Gastrocnemius medialis (tissue), 4 donors: ENCODE measurements around the gene KDM5B.

Experiments used
- POLR2A ChIP-seq, 2 donors: fragments of 450-650 bp; IDR thresholded peaks; one replicate each; pipeline ENCODE4 v1.6.1; 2017; ENCODE audit warnings: antibody characterized with exemption in 2 of 2, mild to moderate bottlenecking in 2 of 2, moderate library complexity in 2 of 2
- TF ChIP-seq, protein P1 (sequence below), 5 experiments: fragments of 450-650 bp in 3 of 5; fragments of 200-600 bp in 2 of 5; sonication (generic) in 2 of 5; IDR thresholded peaks in 4 of 5; conservative IDR thresholded peaks in 1 of 5; 1 replicate in 4 of 5; 2 replicates in 1 of 5; pipeline ENCODE4 v1.5.1; 2016 to 2019; ENCODE audit warnings: antibody characterized with exemption in 5 of 5, mild to moderate bottlenecking in 3 of 5, moderate library complexity in 3 of 5

DNA sequence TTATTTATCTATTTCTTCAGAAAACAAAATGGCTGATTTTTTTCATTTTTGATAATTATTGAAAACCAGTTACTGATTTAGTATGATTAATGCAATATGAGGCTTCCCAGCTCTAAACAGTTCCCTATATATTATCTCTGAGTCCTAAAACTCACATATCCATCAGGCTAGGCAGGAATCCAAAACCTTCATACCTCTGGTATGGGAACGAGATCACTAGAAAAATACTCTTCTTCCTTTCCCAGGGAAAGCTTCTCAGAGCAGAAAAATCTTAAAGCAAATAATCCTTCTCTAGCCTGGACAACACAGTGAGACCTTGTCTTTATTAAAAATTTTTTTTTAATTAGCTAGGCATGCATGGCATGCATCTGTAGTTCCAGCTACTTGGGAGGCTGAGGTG, 42.5 kb downstream of the KDM5B start:
- TF ChIP-seq, protein P1, sequence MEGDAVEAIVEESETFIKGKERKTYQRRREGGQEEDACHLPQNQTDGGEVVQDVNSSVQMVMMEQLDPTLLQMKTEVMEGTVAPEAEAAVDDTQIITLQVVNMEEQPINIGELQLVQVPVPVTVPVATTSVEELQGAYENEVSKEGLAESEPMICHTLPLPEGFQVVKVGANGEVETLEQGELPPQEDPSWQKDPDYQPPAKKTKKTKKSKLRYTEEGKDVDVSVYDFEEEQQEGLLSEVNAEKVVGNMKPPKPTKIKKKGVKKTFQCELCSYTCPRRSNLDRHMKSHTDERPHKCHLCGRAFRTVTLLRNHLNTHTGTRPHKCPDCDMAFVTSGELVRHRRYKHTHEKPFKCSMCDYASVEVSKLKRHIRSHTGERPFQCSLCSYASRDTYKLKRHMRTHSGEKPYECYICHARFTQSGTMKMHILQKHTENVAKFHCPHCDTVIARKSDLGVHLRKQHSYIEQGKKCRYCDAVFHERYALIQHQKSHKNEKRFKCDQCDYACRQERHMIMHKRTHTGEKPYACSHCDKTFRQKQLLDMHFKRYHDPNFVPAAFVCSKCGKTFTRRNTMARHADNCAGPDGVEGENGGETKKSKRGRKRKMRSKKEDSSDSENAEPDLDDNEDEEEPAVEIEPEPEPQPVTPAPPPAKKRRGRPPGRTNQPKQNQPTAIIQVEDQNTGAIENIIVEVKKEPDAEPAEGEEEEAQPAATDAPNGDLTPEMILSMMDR (IDR thresholded peaks at IDR 0.05 in 4 of 5, conservative IDR thresholded peaks at IDR 0.05 in 1 of 5): no peak
- no peak for TF ChIP-seq POLR2A (IDR thresholded peaks at IDR 0.05)
